RPMI7951 (cell line): ENCODE results near the gene P2RX7. TPM values are rescaled to one million over a fixed set of nuclear protein-coding genes. Genes with fewer than 3 reads are reported as not detected.

Experiments used
- DNase-seq: peaks from one replicate; pipeline ENCODE4 v3.0.0-alpha.2; 2012; ENCODE audit warnings: low read depth
- total RNA-seq: library from RNA; depleted of rRNA; stranded (reverse); fragments of >200 nt; shearing (Covaris generic); gene quantifications from 2 replicates; pipeline ENCODE4 v1.2.3, GENCODE V29; 2014

P2RX7 gene
- total RNA-seq, 1 experiment from 2014 or later: 5.0 TPM

DNA sequence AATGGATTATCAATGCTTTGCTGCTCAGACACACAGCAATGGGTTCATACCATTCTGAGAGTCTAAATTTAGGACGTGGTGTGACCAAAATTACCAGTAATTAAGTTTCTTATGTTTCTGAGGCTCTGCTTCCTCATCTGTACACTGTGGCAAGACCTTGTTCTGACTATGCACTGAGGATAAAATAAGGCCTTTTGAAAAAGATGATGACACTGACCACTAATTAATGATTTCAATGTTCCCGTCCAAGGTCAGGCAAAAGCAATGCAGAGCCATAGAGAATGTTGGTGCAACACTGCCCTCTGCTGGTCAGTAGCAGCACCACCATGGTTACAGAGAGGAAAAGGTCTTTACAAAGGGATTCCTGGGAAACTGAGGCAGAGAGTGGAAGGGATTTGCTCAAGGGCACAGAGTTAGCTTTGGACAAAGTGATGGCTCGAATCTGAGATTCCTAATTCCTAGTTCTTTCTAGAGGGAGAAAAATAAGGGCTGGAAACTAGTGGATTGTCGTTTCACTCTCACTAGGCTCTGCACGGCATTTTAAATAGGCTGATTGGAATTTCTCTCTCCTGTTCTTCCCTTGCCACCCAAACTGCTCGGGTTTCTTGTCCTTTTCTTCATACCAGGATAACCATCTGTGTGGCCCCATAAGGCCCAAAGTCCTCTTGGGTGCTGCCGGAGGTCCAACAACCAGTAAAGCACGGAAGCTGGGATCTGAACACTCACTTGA is 22.3 kb upstream of the P2RX7 start:
- DNase-seq: peak; percentile 57

DNA sequence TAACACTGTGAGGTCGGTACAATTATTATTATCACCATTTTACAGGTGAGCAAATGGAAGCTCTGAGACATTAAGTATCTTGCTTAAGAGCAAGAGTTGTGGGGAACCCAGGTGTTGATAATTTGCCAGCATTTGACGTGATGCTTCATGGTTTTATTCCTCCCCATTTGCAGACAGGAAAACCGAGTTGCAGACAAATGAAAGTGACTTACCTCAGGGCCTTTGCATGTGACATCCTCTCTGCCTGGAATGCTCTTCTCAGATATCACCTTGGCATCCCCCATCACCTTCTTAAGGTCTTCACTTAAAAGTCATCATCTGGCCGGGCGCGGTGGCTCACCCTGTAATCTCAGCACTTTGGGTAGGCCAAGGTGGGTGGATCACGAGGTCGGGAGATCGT is 21.0 kb upstream of the P2RX7 start:
- no peak for DNase-seq

DNA sequence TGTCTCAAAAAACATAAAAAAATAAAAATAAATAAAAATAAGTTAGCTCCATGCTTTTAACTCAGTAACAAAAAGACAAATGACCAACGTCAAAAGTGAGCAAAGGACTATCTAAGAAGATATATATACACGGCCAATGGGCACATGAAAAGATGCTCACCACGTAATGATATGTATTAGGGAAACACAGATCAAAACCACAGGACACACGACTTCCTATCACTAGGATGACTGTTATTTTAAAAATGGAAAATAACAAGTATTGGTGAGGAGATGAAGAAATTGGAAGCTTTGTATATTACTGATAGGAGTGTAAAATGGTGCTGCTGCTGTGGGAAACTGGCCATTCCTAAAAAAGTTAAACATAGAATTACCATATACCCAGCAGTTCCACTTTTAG is 20.2 kb upstream of the P2RX7 start:
- no peak for DNase-seq

DNA sequence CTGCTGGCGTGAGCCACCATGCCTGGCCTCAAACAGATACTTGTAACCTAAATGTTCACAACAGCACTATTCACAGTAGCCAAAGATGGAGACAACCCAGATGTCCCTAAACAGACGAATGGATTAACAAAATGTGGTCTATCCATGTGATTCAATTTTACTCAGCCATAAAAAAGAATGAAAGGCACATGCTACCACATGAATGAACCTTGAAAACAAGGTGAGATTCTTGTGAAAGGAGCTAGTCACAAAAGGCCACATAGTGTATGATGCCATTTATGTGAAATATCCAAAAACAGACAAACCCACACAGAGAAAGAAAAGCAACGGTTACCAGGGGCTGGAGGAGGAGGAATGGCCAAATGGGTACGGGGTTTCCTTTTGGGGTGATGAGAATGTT is 19.6 kb upstream of the P2RX7 start:
- DNase-seq: no peak

DNA sequence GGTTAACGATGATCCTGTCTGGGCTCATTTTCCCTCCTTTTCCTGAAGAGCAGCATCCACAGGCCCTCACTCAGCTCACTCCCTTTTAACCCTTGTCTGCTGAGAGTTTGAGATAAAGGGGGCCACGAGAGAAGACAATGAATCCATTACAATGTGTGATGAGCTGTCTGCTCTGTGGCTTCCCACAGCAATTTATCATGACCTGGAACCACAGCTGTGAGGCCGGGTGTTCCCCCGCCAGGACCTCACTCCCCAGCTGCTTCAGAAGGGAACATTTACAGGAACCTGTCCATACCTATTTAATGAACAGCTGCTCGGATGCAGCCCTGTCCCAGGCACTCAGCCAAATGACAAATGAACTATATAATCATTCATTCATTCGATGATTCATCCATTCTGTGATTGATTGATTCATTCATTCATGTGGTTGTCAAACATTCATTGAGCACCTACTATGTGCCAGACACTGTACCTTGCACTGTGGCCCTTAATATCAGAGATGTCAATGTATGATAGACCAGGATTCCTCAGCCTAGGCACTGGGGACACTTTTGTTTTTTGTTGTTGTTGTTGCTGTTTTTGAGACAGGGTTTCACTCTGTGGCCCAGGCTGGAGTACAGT is 18.5 kb upstream of the P2RX7 start:
- peak; percentile 39 for DNase-seq

DNA sequence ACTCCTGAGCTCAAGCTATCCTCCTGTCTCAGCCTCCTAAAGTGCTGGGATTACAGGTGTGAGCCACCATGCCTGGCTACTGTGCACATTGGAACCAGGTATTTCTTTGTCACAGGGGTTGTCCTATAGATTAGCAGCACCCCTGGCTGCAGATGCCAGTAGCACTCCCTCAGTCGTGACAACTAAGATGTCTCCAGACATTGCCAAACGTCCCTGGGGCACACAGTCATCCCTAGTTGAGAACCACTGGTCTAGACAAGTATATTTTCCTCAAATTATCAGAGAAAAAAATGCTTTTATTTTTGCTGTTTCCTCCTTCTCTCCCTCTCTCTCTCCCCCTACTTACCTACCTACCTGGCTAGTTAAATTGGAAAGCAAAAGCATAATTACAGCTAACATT is 17.9 kb upstream of the P2RX7 start:
- peak; percentile 11 for DNase-seq

DNA sequence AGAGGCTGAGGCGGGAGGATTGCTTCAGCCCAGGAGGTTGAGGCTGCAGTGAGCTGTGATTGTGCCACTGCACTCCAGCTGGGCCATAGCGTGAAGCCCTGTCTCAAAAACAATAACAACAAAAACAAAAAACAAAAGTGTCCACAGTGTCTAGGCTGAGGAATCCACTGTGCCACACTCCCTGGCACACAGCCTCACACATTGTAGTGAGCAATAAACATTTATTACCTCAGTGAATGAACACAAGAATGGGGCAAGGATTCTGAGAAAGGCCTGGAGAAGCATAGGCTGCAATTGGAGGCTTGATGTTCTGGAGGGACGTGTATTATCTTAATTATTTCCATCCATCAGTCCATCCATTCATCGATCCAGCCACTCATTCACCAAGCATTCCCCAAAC is 17.1 kb upstream of the P2RX7 start:
- no peak for DNase-seq

DNA sequence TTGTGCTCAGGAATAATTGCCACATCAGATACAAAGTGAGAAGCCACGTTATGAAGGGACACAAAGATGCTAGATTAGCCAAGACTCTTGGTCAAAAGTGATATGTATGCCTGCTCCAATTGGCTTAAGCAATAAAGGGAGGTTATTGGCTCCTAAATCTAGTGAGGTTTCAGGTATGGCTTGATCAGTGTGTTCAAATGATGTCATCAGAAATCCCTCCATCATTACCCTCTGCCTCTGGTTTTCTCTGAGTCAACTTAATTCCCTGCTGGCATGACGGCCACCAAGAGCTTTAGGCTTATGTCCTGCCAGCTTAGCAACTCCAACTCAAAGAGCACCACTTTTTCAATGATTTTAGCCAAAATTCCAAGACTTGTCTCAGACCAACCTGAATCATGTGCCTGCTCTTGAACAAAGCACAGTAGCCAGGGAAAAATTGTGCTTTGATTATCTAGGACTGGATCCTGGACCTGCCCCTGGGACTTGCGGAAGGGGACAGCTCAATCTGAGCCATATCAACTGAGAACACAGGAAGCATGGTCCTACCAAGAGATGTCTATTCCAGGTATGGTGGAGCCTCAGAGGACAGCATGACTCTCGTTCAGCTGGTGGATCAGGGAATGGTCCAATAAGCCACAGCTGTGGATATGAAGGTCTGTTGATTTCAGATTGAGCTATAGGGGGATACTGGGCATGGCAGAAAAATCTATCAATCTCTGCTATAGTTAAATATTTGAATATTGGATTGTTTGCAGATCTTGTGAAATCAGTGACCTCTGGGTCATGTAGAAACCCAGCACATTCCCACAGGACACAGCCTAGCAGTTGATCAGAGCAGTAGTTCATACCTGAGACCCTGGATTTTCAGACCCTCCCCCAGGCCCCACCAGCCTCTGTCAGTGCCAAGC is 16.1 kb upstream of the P2RX7 start:
- no peak for DNase-seq

DNA sequence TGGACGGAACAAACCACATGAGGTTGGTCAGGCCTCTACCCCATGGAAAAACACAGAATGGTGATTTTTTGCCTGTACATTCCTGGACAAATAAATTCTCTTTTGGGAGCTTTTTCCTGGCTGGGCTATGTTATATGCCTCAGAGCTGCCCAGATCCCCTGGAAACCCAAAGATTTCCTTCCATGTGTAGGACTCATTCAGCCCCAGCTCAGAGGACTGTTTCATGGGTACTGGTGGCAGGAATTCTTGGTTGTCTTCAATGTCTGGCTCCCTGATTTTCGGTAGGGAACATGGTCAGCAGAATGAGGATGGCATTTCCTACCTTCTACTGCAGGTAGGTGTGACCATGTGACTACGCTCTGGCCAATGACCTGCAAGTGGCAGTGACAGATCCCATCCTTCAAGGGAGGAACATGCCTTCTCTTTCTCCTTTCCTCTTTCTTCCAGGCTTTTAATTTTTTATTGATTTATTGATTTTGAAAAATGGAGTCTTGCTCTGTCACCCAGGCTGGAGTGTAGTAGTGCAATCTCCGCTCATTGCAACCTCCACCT is 15.4 kb upstream of the P2RX7 start:
- DNase-seq: no peak

DNA sequence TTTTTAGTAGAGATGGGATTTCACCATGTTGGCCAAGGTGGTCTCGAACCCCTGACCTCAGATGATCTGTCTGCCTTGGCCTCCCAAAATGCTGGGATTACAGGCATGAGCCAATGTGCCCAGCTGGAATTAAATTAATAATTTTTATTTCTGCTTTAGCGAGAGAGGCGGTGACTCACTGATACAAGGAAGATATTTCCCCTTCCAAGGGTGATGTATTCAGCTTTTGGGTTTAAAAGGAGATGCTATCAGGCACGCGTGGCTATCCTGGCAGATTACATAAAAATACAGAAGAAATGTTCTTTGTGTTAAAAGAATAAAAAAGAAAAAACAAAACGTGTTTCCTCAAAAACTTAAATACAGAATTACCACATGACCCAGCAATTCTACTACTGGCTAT is 12.4 kb upstream of the P2RX7 start:
- peak; percentile 13 for DNase-seq

DNA sequence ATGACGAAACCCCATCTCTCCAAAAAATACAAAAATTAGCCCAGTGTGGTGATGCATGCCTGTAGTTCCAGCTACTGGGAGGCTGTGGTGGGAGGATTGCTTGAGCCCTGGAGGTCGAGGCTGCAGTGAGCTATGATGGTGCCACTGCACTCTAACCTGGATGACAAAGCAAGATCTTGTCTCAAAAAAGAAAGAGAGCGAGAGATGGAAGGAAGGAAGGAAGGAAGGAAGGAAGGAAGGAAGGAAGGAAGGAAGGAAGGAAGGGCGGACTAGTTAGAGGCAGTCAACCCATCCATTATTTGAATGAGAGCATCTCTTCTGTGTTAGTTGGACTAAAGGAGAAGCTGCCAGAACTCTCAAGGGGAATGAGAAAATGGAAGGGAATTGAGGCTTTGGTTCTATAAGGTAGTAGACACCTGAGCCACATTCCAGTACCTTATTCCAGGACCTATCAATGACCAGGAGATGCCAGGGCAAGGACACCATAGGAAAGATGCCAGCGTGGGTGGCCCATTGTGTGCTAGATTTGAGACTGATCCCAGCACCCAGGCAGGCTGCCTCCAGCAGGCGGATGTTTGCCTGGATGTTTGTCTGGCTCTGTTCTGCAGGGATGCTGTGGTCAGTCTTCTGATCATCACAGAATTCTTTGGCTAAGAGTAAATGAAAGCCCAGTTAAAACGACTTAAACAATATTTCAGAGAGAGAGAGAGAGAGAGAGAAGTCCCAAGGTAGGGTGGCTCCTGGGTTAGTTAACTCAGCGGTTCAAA is 11.5 kb upstream of the P2RX7 start:
- no peak for DNase-seq

DNA sequence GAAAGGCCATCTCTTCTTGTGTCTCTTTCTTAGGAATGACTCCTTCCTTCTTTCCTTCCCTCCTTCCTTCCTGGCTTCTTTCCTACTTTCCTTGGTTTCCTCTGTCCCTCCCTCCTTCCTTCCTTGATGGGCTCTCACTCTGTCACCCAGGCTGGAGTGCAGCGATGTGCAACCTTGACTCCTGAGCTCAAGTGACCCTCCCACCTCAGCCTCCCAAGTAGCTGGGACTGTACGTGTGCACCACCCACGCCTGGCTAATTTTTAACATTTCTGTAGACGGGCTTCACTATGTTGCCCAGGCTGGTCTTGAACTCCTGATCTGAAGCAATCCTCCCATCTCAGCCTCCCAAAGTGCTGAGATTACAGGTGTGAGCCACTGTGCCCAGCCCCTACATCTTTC is 10.9 kb upstream of the P2RX7 start:
- DNase-seq: no peak

DNA sequence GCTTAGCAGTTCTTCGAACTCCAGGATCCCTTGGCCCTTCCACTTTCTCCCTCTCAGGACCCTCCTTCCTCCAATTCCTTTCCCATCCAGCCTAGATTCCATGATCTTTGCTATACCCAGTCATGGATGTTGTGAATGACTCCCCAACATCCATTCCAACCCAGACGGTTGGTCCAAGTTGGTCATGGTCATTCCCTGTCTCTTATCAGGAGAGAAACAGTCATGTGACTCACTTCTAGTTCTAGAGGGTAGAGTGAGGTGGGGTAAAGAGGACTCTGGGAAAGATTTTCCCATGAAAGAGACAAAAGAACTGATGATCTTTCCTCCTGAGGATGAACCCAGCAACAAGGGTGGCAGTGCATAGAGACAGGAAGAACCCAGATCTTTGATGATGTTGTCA is 9.2 kb upstream of the P2RX7 start:
- no peak for DNase-seq

DNA sequence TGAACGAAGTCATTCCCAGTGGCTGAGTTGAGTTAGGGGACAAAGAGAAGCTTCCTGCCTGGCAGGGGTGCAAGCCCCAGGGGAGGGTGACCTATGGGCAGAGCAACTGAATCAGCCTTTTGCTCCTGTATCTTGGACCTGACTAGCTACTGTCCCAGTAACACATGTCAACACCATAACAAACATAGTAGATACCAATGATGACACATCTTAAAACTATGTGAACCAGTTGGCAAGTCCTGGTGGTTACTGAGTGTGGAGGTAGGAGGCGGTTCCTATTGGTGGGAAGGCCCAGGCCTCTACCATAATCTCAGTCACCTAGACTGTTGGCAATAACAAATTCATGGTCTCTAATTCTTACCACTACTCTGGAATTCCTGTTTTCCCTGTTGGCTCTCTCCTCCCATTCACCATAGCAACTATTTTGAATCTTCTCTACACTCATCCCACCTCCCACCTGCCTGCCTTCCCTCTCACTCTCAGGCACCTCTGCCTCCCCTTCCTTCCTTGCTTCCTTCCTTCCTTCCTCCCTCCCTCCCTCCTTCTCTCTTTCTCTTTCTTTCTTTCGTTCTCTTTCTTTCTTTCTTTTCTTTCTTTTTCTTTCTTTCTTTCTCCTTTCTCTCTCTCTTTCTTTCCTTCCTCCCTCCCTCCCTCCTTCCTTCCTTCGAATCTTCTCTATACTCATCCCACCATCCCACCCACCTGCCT is 8.1 kb upstream of the P2RX7 start:
- DNase-seq: peak; percentile 95

DNA sequence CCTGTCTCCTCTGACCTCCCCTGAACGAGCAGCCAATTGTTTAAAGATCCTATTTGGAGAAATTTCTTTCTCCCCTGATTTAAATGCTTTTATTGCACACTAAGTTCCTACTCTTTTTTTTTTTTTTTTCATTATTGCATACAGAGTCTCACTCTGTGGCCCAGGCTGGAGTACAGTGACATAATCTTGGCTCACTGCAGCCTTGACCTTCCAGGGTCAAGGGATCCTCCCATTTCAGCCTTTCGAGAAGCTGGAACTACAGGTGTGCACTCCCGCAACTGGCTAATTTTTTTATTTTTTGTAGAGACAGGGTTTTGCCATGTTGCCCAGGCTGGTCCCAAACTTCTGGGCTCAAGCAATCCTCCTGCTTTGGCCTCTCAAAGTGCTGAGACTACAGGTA is 5.2 kb upstream of the P2RX7 start:
- DNase-seq: no peak

DNA sequence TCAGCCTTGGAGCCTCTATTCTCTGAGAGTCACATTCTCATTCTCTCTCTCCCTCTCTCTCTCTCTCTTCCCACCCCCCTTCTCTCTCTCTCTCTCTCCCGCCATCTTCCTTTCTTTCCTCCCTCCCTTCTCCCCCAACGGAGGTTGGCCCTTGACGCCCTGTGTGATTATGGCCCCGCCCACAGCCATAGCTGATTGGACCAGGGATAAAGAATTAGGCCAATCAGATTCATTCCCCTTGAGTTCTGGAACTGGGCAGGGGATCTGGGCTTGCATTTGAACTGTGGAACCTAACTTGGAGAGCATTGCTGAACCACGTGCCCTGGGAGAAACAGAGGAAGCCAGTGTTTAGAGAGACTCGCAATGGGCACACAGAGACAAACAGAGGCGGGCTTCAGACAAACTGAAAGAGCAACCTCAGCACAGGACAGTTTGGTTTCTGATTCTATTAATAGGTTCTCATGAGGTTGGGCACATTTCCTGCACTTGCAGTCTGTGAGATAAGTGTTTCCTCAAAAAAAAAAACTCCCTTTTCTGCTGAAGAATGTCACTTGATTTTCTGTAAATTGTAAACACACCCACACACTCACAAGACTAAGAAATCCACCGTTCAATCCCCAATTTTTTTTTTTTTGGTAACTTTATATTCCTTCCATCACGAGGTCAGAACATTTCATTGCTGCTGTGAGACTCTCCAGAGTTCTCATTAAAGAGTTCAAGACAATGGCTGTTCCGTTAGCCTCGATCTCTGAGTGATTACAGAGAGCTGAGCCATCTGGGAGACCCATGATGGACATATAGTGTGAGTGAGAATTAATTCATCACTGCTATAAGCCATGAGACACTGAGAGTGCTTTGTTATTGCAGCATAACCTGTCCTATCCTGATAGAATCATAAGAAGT is 3.5 kb upstream of the P2RX7 start:
- DNase-seq: peak; percentile 92

DNA sequence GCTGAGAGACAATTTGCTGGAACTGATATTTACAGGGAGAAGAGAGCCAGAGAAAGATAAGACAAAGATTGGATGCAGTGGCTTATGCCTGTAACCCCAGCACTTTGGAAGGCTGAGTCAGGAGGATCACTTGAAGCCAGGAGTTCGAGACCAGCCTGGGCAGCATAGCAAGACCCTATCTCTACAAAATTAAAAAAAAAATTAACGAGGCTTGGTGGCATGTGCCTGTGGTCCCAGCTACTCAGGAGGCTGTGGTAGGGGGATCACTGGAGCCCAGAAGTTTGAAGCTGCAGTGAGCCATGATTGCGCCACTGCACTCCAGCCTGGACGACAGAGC is 2.9 kb upstream of the P2RX7 start:
- DNase-seq: no peak

DNA sequence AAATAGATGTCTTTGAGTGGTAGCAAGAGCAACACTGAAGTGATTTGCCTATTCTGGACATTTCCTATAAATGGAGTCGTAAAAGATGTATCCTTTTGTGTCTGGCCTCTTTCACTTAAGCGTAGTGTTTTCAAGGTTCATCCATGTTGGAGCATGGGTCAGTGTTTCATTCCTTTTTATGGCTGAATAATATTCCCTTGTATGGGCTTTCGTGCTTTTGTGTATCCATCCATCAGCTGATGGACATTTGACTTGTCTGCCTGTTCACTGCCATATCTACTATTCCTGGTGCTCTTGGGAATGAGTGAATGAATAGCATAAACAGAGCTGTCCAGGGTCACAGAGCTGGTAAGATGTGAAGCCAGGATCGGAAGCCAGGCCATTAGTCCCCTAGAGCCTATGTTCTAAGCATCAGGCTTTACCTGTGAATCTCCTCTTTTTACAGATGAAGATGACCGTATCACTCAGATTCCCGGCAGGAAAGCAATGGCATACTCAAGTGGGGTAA is 1.8 kb upstream of the P2RX7 start:
- DNase-seq: no peak

DNA sequence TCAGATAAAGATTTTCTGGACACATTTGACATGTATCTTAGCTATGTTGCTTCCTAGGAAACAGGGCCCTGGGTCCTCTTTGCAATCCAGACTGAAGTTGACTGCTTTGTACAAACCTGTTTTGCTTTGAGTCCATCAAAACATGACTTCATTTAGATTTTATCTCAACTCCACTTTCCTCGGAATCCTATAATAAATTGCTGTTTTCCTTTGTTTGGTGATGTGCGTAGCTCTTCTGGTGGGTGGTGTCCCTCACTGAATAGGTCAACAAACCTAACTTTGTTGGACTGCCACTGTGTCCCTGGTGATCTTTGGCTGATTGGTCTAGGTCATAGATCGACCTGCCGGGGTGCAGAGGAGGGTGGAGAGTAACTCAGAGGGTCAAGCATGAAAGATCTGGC is 735 bp upstream of the P2RX7 start:
- no peak for DNase-seq

DNA sequence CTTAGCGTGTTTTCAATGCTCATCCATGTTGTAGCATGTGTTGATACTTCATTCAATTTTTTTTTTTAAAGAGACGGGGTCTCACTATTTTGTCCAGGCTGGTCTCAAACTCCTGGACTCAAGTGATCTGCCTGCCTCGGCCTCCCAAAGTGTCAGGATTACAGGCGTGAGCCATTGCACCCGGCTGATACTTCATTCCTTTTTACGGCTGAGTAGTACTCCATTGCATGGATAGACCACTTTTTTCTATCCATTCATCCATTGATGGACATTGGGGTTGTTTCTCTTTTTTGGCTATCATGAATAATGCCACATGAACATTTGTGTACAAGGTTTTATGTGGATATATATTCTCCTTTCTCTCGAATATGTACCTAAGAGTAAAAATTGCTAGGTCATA is 1.2 kb downstream of the P2RX7 start:
- DNase-seq: no peak
